GM18951 (cell line): Measurements from ENCODE around the gene ANTXRL.
"Not testable (repeated sequence)": the region's sequence is repeated elsewhere in the genome, so short reads cannot be mapped to it uniquely, and the experiment has no call there.

Experiments used
- in situ Hi-C: fragments of 300-500 bp; cut with MboI; formaldehyde crosslinking; loops from one replicate; pipeline ENCODE4 v1.12.0; 2022; ENCODE audit warnings: low sequenced_read_pairs, mixed read lengths, inconsistent platforms; ENCODE audit not compliant: unreplicated experiment

Gene ANTXRL

GRCh38 chr10:46377022-46377421 lies 90.2 kb downstream of the ANTXRL start:
- in situ Hi-C loops, result not testable (repeated sequence)

GRCh38 chr10:46377651-46378050 lies 90.9 kb downstream of the ANTXRL start:
- in situ Hi-C loops, result not testable (repeated sequence)

- in situ Hi-C loops, result not testable (repeated sequence)
Observed at GRCh38 chr10:46378108-46378507, 91.3 kb downstream of the ANTXRL start.

- in situ Hi-C loops, result not testable (repeated sequence)
Observed at GRCh38 chr10:46379233-46379848, 92.5 kb downstream of the ANTXRL start.
